ENCODE data around the gene MAFB.

The MAFB gene

DNA sequence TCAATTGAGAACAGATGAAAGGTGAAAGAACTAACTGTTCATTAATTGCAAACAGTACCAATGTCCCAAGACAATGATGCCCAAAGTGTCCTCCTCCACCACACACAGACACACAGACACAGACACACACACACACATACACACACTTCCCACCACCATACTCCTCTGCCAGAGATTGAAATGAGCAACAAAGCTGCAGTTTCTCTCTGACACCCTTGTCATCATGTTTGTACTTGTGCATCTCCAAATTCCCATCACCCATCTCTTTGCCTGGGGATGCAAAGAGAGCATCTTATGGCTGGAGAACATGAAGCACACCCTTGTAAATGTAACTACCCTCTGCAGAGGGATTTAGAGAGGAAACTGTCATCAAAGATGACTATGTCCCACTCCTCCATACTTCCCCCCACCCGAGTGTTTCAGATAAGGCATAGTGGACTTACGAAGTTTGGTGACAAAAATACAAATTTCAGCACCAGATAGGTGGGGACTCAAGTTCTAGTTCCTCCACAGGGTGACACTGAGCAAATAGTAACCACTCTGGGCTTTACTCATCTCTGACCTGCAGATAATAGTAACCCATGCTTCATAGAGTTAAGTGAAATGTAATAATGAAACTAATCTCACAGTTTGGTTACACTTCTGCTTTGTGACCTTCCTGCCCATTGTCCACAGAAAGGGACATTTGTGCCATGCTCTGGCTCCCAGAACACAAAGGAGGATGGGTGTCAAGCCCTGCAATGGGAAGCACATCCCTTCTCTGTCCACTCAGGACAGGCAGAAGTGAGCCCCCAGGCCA lies 8.7 kb downstream of the MAFB start:
- no peak for DNase-seq

- no peak for DNase-seq
Observed at GRCh38 chr20:40679184-40679583, 9.9 kb downstream of the MAFB start.

- DNase-seq: peak; percentile 73
Observed at GRCh38 chr20:40678286-40678875, 10.7 kb downstream of the MAFB start.

GRCh38 chr20:40677343-40677924 lies 11.6 kb downstream of the MAFB start:
- DNase-seq: no peak

GRCh38 chr20:40676491-40677269 lies 12.4 kb downstream of the MAFB start:
- no peak for DNase-seq

DNA sequence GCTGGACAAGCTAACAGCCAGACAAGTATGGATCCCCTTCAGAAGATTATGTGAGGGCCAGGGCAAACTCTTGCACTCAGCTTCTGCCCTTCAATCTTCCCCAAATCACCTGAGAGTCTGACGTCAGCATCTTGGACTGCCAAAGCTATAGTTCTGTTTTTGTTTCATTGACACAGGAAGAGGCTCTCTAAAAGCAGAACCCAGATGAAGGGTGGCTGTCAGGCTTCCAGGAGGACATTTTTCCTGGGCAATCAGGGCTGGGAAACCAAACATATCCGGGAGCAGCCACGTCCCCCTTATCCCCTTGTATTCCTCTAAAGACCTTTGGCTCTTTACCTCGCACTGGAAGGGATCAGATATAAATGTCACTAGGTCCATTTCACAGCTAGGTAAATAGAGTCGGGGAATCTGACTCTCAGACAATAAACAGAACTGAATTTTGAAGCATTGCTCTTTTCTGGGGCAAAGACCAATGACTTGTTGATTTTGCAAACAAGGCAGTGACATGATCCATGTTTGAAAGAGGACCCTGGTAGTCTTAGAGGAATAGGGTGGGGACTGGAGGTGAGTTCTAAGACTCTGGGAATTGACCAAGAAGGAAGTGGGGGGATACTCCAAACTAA lies 13.3 kb downstream of the MAFB start:
- DNase-seq: no peak

GRCh38 chr20:40673442-40673841 lies 15.6 kb downstream of the MAFB start:
- peak; percentile 51 for DNase-seq

DNA sequence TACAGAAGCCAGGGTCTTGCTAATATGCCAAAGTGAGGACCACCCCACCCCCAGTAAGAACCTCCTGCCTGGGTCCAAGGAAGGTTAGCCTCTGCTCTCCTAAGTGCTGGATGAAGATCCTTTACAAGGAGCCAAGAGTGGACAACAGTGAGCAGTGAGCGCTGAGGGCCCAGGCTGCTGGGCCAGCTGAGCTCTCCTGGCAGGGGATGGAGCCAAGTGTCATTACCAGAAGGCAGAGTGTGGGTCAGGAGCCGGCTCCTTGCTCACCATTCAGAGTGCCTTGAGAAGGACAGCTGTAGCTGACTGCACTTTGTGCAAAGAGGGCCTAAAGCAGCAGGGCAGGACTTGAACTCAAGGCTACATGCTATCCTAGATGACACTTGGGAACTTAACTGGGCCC lies 16.9 kb downstream of the MAFB start:
- DNase-seq: no peak

DNA sequence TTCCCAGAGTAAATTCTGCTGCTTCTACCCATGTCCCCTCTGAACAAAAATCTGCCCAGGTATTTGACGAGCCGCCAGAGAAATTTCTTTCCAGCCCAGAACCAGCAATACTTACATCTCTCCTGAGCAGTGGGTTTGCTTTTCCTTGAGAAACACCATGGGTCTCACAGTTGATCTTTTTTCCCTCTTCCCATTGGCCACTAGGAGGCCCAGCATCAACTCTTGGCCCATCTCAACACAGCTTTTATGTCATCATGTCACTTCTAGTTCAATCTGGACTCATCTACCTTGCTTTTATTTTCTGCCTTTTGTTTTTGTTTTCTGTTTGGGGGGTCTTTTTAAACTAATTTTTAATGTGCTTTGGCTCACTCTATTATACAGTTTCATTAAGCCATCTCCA lies 18.8 kb downstream of the MAFB start:
- no peak for DNase-seq

DNA sequence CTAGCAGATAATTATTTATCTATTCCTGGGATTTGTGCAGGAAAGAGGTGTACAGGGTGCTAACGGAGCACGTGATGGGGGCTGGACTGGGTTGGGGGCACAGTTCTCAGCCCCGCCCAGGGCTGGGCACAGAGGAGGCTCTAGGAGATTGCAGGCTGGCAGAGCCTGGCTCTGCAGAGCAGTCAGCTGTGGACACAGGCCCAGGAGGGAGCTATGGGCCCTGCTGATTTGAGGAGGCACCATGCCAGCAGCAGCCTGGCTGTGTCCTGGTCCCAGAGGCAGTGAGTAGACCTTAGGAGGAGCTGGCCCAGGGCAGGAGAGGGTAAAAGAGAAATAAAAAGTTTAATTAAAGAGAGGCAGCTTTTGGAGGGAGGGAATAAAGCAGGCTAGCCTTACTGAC lies 19.3 kb downstream of the MAFB start:
- DNase-seq: no peak

DNA sequence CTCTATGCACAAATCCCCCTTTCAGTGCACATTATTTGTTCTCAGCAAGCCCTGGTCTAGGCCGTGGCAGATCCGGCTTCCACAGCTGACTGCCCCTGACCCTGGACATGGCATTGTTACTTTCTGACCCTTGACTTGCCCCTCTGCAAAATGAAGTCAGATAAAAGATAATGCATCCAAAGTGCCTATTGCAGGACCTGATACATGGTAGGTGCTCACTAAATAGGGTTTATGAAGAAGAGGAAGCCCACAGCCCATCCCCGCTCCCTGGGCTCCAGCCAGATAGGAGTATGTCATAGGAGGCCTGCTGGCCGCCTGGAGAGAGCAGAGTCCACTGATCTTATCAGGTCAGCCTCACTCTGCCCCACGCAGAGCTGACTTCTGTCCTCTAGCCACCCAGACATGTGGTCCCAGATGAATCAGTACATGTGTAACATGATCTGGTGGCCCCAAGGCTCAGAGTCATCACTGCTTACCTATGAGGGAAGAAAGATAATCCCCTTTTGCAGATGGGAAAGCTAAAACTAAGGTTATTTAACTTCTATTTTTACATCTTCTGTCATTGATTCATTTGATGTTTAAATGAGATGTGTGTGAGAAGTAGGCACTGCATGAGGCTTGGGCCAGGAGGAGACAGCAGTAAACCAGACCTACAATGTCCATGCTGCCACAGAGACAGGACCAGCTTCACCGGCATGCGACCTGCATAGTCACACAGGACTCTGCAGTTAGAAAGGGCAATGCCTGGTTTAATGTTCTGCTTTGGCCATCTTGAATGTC lies 20.4 kb downstream of the MAFB start:
- no peak for DNase-seq

- DNase-seq: no peak
Observed at GRCh38 chr20:40667503-40667902, 21.5 kb downstream of the MAFB start.

DNA sequence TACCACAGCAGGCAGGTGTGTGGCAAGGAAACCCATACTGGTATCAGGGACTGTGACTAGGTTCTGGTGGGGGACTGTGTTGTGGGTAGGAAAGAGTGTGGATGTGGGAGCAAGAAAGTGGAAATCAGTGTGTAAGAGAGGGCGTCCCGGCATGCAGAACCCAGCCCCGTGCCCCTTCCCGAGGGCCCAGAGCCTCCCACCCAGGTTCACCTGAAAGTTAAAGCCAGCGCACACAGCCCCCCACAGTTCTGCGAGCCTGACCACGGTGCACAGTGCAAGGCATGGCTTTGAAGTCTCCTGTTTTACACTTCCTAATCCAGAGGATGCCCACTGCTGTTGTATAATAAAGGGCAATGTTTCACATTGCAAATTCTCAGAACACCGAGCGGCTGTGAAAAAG lies 22.7 kb downstream of the MAFB start:
- no peak for DNase-seq

GRCh38 chr20:40664891-40665290 lies 24.1 kb downstream of the MAFB start:
- no peak for DNase-seq

DNA sequence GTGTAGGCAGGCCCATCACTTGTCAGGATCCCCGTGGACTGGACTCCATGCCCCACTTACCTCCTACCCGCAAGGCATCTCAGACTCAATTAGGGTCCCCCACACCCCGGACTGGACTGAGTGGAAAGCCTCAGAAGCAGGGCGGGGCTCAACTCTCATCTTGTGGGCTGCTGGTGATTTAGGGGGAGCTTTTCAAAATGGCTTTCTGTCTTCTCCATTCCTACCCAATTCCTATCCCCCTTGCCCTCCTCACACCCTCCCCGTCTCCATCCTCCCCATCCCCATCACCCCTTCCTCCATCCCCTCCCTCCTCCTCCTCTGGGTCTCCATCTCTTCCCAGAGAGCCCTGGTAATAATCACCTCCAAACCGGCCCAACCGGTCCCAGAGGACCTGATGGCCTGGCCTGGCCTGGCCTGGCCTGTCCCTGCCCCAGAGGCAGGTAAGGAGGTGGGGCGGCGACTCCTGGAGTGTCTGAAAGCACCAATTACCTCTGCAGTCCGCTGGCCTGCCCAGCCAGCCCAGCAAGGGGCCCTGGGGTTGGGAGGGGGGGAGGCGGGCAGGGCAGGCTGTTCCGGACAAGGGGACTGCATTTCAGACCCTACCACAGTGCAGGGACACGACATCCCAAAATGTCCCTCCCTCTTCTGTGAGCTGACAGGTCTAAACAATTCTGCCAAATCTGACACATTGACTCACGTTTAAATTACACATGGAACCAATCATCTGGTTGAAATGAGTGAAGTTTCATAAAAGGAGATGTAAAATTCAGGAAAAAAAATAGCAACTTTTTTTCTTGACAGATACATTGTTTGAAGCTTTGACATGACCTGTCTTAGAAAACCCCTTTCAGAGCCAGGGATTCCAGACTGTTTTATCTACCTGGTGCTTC lies 24.8 kb downstream of the MAFB start:
- peak; percentile 84 for DNase-seq

- DNase-seq: no peak
Observed at GRCh38 chr20:40663304-40663790, 25.7 kb downstream of the MAFB start.

GRCh38 chr20:40659567-40659966 lies 29.5 kb downstream of the MAFB start:
- no peak for DNase-seq

DNA sequence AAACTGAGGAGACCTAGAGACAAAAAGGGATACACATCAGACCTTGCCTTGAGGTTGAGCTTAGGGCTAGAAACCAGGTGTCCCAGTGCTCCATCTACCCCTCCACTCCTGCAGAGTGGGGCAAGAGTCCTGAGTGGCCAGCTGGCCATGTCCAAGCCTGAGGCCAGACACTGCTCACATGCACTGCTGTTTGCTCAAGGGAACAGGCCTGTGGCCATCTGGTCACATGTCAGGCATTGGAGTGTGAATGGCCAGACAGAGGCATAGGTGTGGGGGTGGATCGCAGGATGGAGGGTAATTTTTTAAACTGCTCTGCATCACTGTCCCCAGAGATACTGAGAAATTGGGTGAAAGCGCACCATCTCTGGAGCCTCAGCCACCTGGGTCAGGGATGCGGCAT lies 30.5 kb downstream of the MAFB start:
- no peak for DNase-seq

GRCh38 chr20:40657526-40657925 lies 31.5 kb downstream of the MAFB start:
- DNase-seq: no peak

- DNase-seq: no peak
Observed at GRCh38 chr20:40655451-40655850, 33.6 kb downstream of the MAFB start.

DNA sequence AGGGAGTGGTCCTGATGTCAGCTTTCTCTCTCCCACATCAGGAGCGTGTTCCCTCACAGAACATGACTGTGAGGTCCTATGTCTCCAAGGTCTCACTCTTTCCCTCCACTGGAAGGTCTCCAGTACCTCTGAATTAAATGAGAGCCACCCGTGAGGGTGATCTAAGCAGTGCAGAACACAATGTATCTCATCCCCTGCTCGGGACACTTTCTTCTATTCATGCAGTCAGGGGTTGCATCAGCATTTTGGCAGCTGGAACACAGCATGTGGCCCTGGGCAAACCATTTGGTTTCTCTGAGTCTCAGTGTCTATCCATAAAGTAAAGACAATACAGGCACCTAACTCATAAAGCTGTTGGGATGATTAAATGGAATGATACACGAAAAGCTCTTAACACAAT lies 34.2 kb downstream of the MAFB start:
- no peak for DNase-seq
